ENCODE results near the gene ANKMY1.

ANKMY1 gene

DNA sequence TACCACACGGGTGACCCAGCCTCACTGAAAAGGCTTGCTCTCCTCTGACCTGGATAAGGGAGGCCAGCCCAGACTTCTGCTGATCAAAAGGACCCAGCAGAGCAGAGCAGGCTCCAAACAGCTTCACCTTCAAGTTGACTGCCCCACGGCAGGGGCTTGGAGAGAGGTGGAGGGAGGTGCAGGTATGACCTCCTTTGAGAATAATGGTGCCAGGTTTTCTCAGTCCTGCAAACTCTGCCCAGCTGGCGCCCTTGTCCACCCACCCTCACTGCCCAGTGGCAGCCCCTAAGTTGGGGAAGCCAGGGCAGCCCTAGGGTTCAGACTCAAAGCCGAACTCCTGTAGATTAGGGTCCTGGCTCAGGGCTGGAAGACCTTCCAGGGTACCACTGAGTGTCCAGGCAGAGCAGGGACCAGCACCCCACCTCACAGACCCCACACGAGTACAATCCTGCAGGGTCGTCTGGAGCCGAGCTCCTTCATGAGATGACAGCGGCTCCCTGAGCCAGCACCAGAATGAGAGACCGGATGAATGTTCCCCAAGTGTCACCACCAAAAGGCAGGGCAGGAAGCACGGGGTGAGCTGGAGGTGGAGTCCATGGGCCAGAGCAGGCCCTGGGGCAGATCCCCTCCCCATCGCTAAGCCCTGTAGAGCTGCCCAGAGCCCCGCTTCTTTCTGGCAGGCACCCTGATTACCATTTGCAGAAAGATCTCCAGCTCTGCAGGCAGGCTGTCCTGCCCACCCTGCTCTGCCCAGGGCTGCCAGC, 125.9 kb downstream of the ANKMY1 start:
- no peak for DNase-seq

GRCh38 chr2:240431271-240431660, 126.5 kb downstream of the ANKMY1 start:
- no peak for DNase-seq

- no peak for DNase-seq
Observed at GRCh38 chr2:240430595-240430994, 127.2 kb downstream of the ANKMY1 start.

GRCh38 chr2:240429872-240430491, 127.8 kb downstream of the ANKMY1 start:
- no peak for DNase-seq
